ENCODE measurements around the gene WDR33.

- no peak for TF ChIP-seq GATA2 (IDR thresholded peaks at IDR 0.05; ENCODE audit: low read depth, low read length)
- TF ChIP-seq GATA3 (IDR thresholded peaks at IDR 0.05; ENCODE audit: low read depth, low read length) = no peak
Measured at GRCh38 chr2:127721978-127722355, 89.0 kb downstream of the WDR33 start.

Data from SH-SY5Y (cell line).